NOMO-1 (cell line): ENCODE measurements around the gene KCNH1.

Source experiments
- DNase-seq, 2 experiments: peaks; one replicate each; lab custom pipeline; 2025; ENCODE audit not compliant: unreplicated experiment in 2 of 2; lab: John Stamatoyannopoulos, UW

Gene KCNH1

GRCh38 chr1:210882414-210883221, 251.3 kb downstream of the KCNH1 start:
- DNase-seq, result no peak

- DNase-seq, result no peak
Measured at GRCh38 chr1:210878564-210878963, 255.4 kb downstream of the KCNH1 start.

- no peak for DNase-seq
Measured at GRCh38 chr1:210876275-210876674, 257.7 kb downstream of the KCNH1 start.

- no peak for DNase-seq
Measured at GRCh38 chr1:210866532-210866931, 267.4 kb downstream of the KCNH1 start.

- DNase-seq, result no peak
Measured at GRCh38 chr1:210857705-210858104, 276.2 kb downstream of the KCNH1 start.

GRCh38 chr1:210857146-210857663, 276.7 kb downstream of the KCNH1 start:
- DNase-seq, result no peak

GRCh38 chr1:210855440-210855839, 278.5 kb downstream of the KCNH1 start:
- no peak for DNase-seq

GRCh38 chr1:210853276-210853675, 280.7 kb downstream of the KCNH1 start:
- DNase-seq, result no peak

- DNase-seq, result no peak
Measured at GRCh38 chr1:210850556-210850955, 283.4 kb downstream of the KCNH1 start.

GRCh38 chr1:210848474-210848873, 285.5 kb downstream of the KCNH1 start:
- DNase-seq, result no peak

- DNase-seq, result no peak
Measured at GRCh38 chr1:210841926-210842625, 291.9 kb downstream of the KCNH1 start.

- DNase-seq, result no peak
Measured at GRCh38 chr1:210830034-210831028, 303.6 kb downstream of the KCNH1 start.

- no peak for DNase-seq
Measured at GRCh38 chr1:210828996-210829596, 304.9 kb downstream of the KCNH1 start.

- no peak for DNase-seq
Measured at GRCh38 chr1:210827481-210827880, 306.5 kb downstream of the KCNH1 start.

GRCh38 chr1:210826686-210827085, 307.3 kb downstream of the KCNH1 start:
- no peak for DNase-seq

GRCh38 chr1:210822932-210823331, 311.0 kb downstream of the KCNH1 start:
- no peak for DNase-seq

- DNase-seq, result no peak
Measured at GRCh38 chr1:210822241-210822640, 311.7 kb downstream of the KCNH1 start.

- no peak for DNase-seq
Measured at GRCh38 chr1:210821615-210822014, 312.3 kb downstream of the KCNH1 start.

GRCh38 chr1:210819266-210819665, 314.7 kb downstream of the KCNH1 start:
- DNase-seq, result no peak
